Prostate gland (tissue), 2 donors: ENCODE measurements around the gene CNDP2.

ENCODE experiments used
- POLR2A ChIP-seq: fragments of 450-650 bp; IDR thresholded peaks from one replicate; pipeline ENCODE4 v1.6.1; 2016; ENCODE audit warnings: antibody characterized with exemption, mild to moderate bottlenecking
- POLR2AphosphoS5 ChIP-seq: sonication (generic); formaldehyde crosslinking; IDR thresholded peaks from one replicate; pipeline ENCODE4 v1.6.1; 2017; ENCODE audit warnings: antibody characterized with exemption
- TF ChIP-seq, protein P1 (sequence below), 4 experiments: fragments of 200-600 bp in 2 of 4; fragments of 450-650 bp in 2 of 4; sonication (generic) in 2 of 4; IDR thresholded peaks; 1 replicate in 3 of 4; 2 replicates in 1 of 4; pipeline ENCODE4 v1.5.1; 2016 to 2019; ENCODE audit warnings: antibody characterized with exemption in 4 of 4, mild to moderate bottlenecking in 2 of 4, moderate library complexity in 2 of 4

DNA sequence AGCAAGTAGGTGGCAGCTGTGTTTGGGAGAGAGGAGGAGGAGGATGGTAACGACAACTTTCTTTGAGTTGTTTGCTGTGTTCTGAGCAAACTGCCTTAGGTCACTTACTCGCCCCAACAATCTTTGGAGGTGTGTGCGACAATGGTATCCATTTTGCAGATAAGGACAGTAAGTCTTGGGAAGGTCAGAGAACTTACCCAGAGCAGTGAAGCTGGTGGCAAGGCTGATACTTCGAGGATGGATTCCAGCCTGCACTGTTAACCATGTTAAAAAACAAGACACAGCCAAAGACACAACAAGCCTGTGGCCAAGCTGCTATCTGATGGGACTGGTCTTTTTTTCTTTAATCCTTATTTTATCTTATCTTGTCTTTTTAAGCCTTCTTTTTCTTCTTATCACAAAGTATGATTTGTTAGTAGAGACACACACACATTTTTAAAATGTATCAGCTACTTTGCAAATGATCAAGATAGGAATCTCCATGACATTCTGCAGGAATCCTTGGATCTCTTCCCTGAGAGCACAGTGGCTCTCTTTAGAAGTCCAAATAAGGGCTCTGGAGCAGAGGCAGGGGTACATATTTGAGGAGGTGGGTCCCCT lies 66.1 kb downstream of the CNDP2 start:
- TF ChIP-seq, protein P1, sequence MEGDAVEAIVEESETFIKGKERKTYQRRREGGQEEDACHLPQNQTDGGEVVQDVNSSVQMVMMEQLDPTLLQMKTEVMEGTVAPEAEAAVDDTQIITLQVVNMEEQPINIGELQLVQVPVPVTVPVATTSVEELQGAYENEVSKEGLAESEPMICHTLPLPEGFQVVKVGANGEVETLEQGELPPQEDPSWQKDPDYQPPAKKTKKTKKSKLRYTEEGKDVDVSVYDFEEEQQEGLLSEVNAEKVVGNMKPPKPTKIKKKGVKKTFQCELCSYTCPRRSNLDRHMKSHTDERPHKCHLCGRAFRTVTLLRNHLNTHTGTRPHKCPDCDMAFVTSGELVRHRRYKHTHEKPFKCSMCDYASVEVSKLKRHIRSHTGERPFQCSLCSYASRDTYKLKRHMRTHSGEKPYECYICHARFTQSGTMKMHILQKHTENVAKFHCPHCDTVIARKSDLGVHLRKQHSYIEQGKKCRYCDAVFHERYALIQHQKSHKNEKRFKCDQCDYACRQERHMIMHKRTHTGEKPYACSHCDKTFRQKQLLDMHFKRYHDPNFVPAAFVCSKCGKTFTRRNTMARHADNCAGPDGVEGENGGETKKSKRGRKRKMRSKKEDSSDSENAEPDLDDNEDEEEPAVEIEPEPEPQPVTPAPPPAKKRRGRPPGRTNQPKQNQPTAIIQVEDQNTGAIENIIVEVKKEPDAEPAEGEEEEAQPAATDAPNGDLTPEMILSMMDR (IDR thresholded peaks at IDR 0.05): no peak
- no peak for TF ChIP-seq POLR2A
- no peak for TF ChIP-seq POLR2AphosphoS5
